GM23338 (cell line): ENCODE results near the gene MAGI3. TPM values are rescaled to one million over a fixed set of nuclear protein-coding genes. Genes with fewer than 3 reads are reported as not detected.

Experiments used
- ATAC-seq: fragments of 200-7000 bp; cut with Tn5 transposase; 3 replicates; pipeline ENCODE4 v1.9.1; 2020
- DNase-seq: peaks from one replicate; pipeline ENCODE4 v3.0.0-alpha.2; 2015; ENCODE audit warnings: low spot score
- H2AFZ ChIP-seq: fragments of 200-600 bp; sonication (generic); 2 replicates; pipeline ENCODE4 v1.8.0; 2016; ENCODE audit warnings: antibody characterized with exemption, mild to moderate bottlenecking, moderate library complexity
- H3F3A ChIP-seq: fragments of 200-600 bp; sonication (generic); replicated peaks from 2 replicates; pipeline ENCODE4 v1.8.0; 2017; ENCODE audit warnings: antibody characterized with exemption, mixed run types, low read depth
- H3K27ac ChIP-seq: fragments of 200-600 bp; sonication (generic); 2 replicates; pipeline ENCODE4 v1.6.1; 2016; ENCODE audit warnings: low read depth
- H3K27me3 ChIP-seq: fragments of 200-600 bp; sonication (generic); 2 replicates; pipeline ENCODE4 v1.8.0; 2016; ENCODE audit warnings: mild to moderate bottlenecking, mixed run types, moderate library complexity; ENCODE audit not compliant: insufficient read depth
- H3K36me3 ChIP-seq: fragments of 200-600 bp; sonication (generic); 2 replicates; pipeline ENCODE4 v1.8.0; 2016; ENCODE audit warnings: mild to moderate bottlenecking; ENCODE audit not compliant: insufficient read depth
- H3K4me1 ChIP-seq: fragments of 200-600 bp; sonication (generic); 2 replicates; pipeline ENCODE4 v1.8.0; 2016; ENCODE audit warnings: mild to moderate bottlenecking, moderate library complexity; ENCODE audit not compliant: insufficient read depth
- H3K4me2 ChIP-seq: fragments of 200-600 bp; sonication (generic); 2 replicates; pipeline ENCODE4 v1.7.1; 2017; ENCODE audit warnings: mixed run types
- H3K4me3 ChIP-seq: fragments of 200-600 bp; sonication (generic); 2 replicates; pipeline ENCODE4 v1.6.1; 2016; ENCODE audit warnings: mixed run types
- H3K79me2 ChIP-seq: fragments of 200-600 bp; sonication (generic); replicated peaks from 2 replicates; pipeline ENCODE4 v1.8.0; 2017; ENCODE audit warnings: mild to moderate bottlenecking; ENCODE audit not compliant: insufficient read depth
- H3K9me2 ChIP-seq: fragments of 200-600 bp; sonication (generic); 2 replicates; pipeline ENCODE4 v1.8.0; 2017; ENCODE audit not compliant: insufficient read depth
- H4K20me1 ChIP-seq: fragments of 200-600 bp; sonication (generic); replicated peaks from 2 replicates; pipeline ENCODE4 v1.8.0; 2017; ENCODE audit warnings: mild to moderate bottlenecking; ENCODE audit not compliant: insufficient read depth
- H3K27ac Mint-ChIP-seq: 2 replicates; pipeline ENCODE4 v1.8.0; 2020; ENCODE audit warnings: inconsistent platforms, mild to moderate bottlenecking, moderate library complexity, mixed read lengths
- H3K27me3 Mint-ChIP-seq: 3 replicates; pipeline ENCODE4 v1.8.0; 2022; ENCODE audit warnings: low read depth, mild to moderate bottlenecking, moderate library complexity, mixed read lengths, inconsistent platforms; ENCODE audit not compliant: insufficient read depth, poor library complexity
- H3K36me3 Mint-ChIP-seq: 3 replicates; pipeline ENCODE4 v1.8.0; 2021; ENCODE audit warnings: low read depth, mild to moderate bottlenecking, inconsistent platforms, moderate library complexity, mixed read lengths
- H3K4me1 Mint-ChIP-seq: 3 replicates; pipeline ENCODE4 v1.8.0; 2020; ENCODE audit warnings: mild to moderate bottlenecking, inconsistent platforms, mixed read lengths
- H3K4me3 Mint-ChIP-seq: 3 replicates; pipeline ENCODE4 v1.8.0; 2021; ENCODE audit warnings: moderate library complexity, mild to moderate bottlenecking, inconsistent platforms, mixed read lengths
- H3K9me3 Mint-ChIP-seq: 3 replicates; pipeline ENCODE4 v1.8.0; 2020; ENCODE audit warnings: moderate library complexity, mild to moderate bottlenecking, inconsistent platforms, mixed read lengths
- CTCF ChIP-seq, 2 experiments: fragments of 200-600 bp in 1 of 2; sonication (generic) in 1 of 2; conservative IDR thresholded peaks; 2 replicates each; pipeline versions ENCODE4 v1.5.1 to v1.6.1; 2016 to 2017; ENCODE audit warnings: antibody characterized with exemption in 2 of 2, low read depth in 2 of 2, mild to moderate bottlenecking in 2 of 2, moderate library complexity in 1 of 2
- EZH2 ChIP-seq: fragments of 200-600 bp; sonication (generic); IDR thresholded peaks from one replicate; pipeline ENCODE4 v1.8.0; 2017; ENCODE audit warnings: antibody characterized with exemption, mild to moderate bottlenecking, low read depth; ENCODE audit not compliant: unreplicated experiment
- EZH2phosphoT487 ChIP-seq: fragments of 200-600 bp; sonication (generic); IDR thresholded peaks from one replicate; pipeline ENCODE4 v1.8.1; 2018; ENCODE audit warnings: antibody characterized with exemption; ENCODE audit not compliant: unreplicated experiment
- POLR2AphosphoS5 ChIP-seq: IDR thresholded peaks from 2 replicates; pipeline ENCODE4 v1.6.1; 2016; ENCODE audit warnings: antibody characterized with exemption, low read depth
- STAT1 ChIP-seq: IDR thresholded peaks from one replicate; pipeline ENCODE4 v1.6.1; 2016; ENCODE audit warnings: antibody characterized with exemption; ENCODE audit not compliant: unreplicated experiment
- ZNF462 ChIP-seq: fragments of 250-450 bp; sonication (Bioruptor Pico); IDR thresholded peaks from 2 replicates; pipeline ENCODE4 v1.5.0; 2020; ENCODE audit warnings: mild to moderate bottlenecking, moderate library complexity
- polyA plus RNA-seq: library from polyadenylated mRNA; unstranded; fragments of >200 nt; fragmentation: Nextera tagmentation; extraction: Ambion mirVana; gene quantifications from 2 replicates; pipeline ENCODE4 v1.2.1, GENCODE V29; 2016
- total RNA-seq: library from RNA; depleted of rRNA; stranded (reverse); fragments of >200 nt; shearing (Covaris generic); gene quantifications from 2 replicates; pipeline ENCODE4 v1.2.3, GENCODE V29; 2014

Gene MAGI3
- total and polyA plus RNA-seq, 2 experiments from 2014 or later, result 3.9 to 10.0 TPM

- TF ChIP-seq ZNF462 (CRISPR knock-in tag) (no peak), EZH2 (no peak), POLR2AphosphoS5 (no peak)
These were observed 155.3 kb downstream of the MAGI3 start (continued) for GRCh38 chr1:113545626-113546025.

- TF ChIP-seq STAT1 (no peak), EZH2 (no peak)
- no peak overlapping the region; the same call in 1 of the 2 replicates for H3K27ac Mint-ChIP-seq
These were observed 161.4 kb downstream of the MAGI3 start for GRCh38 chr1:113551728-113552127.

GRCh38 chr1:113552244-113552643 is 161.9 kb downstream of the MAGI3 start:
- Histone ChIP-seq H3K36me3 (no peaks in the 10 kb centered on the region), H2AFZ (no peak overlapping the region), H3K4me3 (no peak overlapping the region), H3K4me2 (no peak overlapping the region), H3K27me3 (no peaks in the 10 kb centered on the region), H3K27ac (no peak overlapping the region), H3F3A (no peaks in the 10 kb centered on the region), H4K20me1 (no peaks in the 10 kb centered on the region), H3K9me2 (peaks cover 3% of the 10 kb centered on the region; the same call in 1 of the 2 replicates), H3K4me1 (peaks cover 18% of the 10 kb centered on the region), H3K79me2 (no peaks in the 10 kb centered on the region)
- H3K9me3 Mint-ChIP-seq, result no peaks in the 10 kb centered on the region
- H3K27ac Mint-ChIP-seq, result no peak overlapping the region
- ATAC-seq (no peak), DNase-seq (no peak)
- peaks cover 2% of the 10 kb centered on the region; the same call in 1 of the 3 replicates for H3K36me3 Mint-ChIP-seq
- TF ChIP-seq CTCF (conservative IDR thresholded peaks at IDR 0.05; ENCODE audit: low read depth in 2 of 2) (no peak), EZH2phosphoT487 (no peak)
- peaks cover 20% of the 10 kb centered on the region for H3K4me1 Mint-ChIP-seq
- H3K27me3 Mint-ChIP-seq, result no peaks in the 10 kb centered on the region
- no peak overlapping the region for H3K4me3 Mint-ChIP-seq

More at GRCh38 chr1:113551728-113552127, 161.4 kb downstream of the MAGI3 start:
- peaks cover 3% of the 10 kb centered on the region; the same call in 1 of the 2 replicates for H3K9me2 ChIP-seq
- Mint-ChIP-seq H3K4me1 (peaks cover 23% of the 10 kb centered on the region), H3K4me3 (no peak overlapping the region), H3K27me3 (no peaks in the 10 kb centered on the region), H3K36me3 (peaks cover 2% of the 10 kb centered on the region; the same call in 1 of the 3 replicates), H3K9me3 (no peaks in the 10 kb centered on the region)
- H3K4me1 ChIP-seq, result peaks cover 21% of the 10 kb centered on the region
- H3K27me3 ChIP-seq, result no peaks in the 10 kb centered on the region
- no peaks in the 10 kb centered on the region for H3K36me3 ChIP-seq
- no peak overlapping the region for H3K4me3 ChIP-seq
- H3F3A ChIP-seq, result no peaks in the 10 kb centered on the region
- no peaks in the 10 kb centered on the region for H4K20me1 ChIP-seq
- no peaks in the 10 kb centered on the region for H3K79me2 ChIP-seq
- DNase-seq (no peak), ATAC-seq (no peak)
- no peak overlapping the region for H2AFZ ChIP-seq
- no peak overlapping the region for H3K27ac ChIP-seq
- H3K4me2 ChIP-seq, result no peak overlapping the region
